HepG2 (cell line): ENCODE results near the gene COX4I1. TPM values are rescaled to one million over a fixed set of nuclear protein-coding genes. Genes with fewer than 3 reads are reported as not detected.

ENCODE experiments used
- ELF4 ChIP-seq: sonication (generic); formaldehyde crosslinking; IDR thresholded peaks from 2 replicates; pipeline ENCODE4 v1.5.0; 2020; ENCODE audit warnings: missing genetic modification reagents, mild to moderate bottlenecking, moderate library complexity, borderline replicate concordance
- EP300 ChIP-seq, 3 experiments: sonication (generic) in 1 of 3; formaldehyde crosslinking in 1 of 3; IDR thresholded peaks; 2 replicates each; pipeline versions ENCODE4 v1.5.1 to v1.6.1; 2011 to 2020; ENCODE audit warnings: low read depth in 2 of 3, low read length in 2 of 3, borderline replicate concordance in 1 of 3, improper control_type of control experiment in 1 of 3, mild to moderate bottlenecking in 1 of 3, missing genetic modification reagents in 1 of 3, moderate library complexity in 1 of 3
- ESRRA ChIP-seq: sonication (generic); formaldehyde crosslinking; IDR thresholded peaks from 2 replicates; pipeline ENCODE4 v1.5.1; 2020; ENCODE audit warnings: mild to moderate bottlenecking, low read depth, missing genetic modification reagents
- MAFF ChIP-seq: IDR thresholded peaks from 2 replicates; pipeline ENCODE4 v1.6.1; 2011; ENCODE audit warnings: low read depth, low read length, improper control_type of control experiment
- MAFK ChIP-seq, 2 experiments: IDR thresholded peaks in 1 of 2; conservative IDR thresholded peaks in 1 of 2; 2 replicates each; pipeline ENCODE4 v1.6.1; 2011; ENCODE audit warnings: improper control_type of control experiment in 2 of 2, low read length in 2 of 2
- NR2C2 ChIP-seq: sonication (generic); formaldehyde crosslinking; IDR thresholded peaks from 2 replicates; pipeline ENCODE4 v1.4.0; 2020; ENCODE audit warnings: missing genetic modification reagents, mild to moderate bottlenecking, moderate library complexity, borderline replicate concordance
- PAX8 ChIP-seq: sonication (generic); formaldehyde crosslinking; IDR thresholded peaks from 2 replicates; pipeline ENCODE4 v1.8.0; 2022; ENCODE audit warnings: mild to moderate bottlenecking, missing genetic modification reagents, borderline replicate concordance
- POGK ChIP-seq: sonication (generic); formaldehyde crosslinking; conservative IDR thresholded peaks from 2 replicates; pipeline ENCODE4 v1.8.0; 2022; ENCODE audit warnings: mild to moderate bottlenecking, moderate library complexity, missing genetic modification reagents
- RARA ChIP-seq: IDR thresholded peaks from 2 replicates; pipeline ENCODE4 v1.6.1; 2016; ENCODE audit warnings: missing genetic modification reagents, missing compliant biosample characterization
- RBFOX2 ChIP-seq: fragments of 200-400 bp; formaldehyde crosslinking; IDR thresholded peaks from 2 replicates; pipeline ENCODE4 v1.6.1; 2017; ENCODE audit warnings: low read depth, mild to moderate bottlenecking, low read length
- SOX6 ChIP-seq, 2 experiments: fragments of 450-650 bp in 1 of 2; sonication (generic) in 1 of 2; formaldehyde crosslinking in 1 of 2; IDR thresholded peaks; 2 replicates each; pipeline versions ENCODE4 v1.4.0 to v1.6.1; 2017 to 2020; ENCODE audit warnings: antibody characterized with exemption in 1 of 2, mild to moderate bottlenecking in 1 of 2, missing genetic modification reagents in 1 of 2
- SSRP1 ChIP-seq: IDR thresholded peaks from 2 replicates; pipeline ENCODE4 v1.6.1; 2016; ENCODE audit warnings: control low read depth
- UBTF ChIP-seq: sonication (generic); formaldehyde crosslinking; IDR thresholded peaks from 2 replicates; pipeline ENCODE4 v1.4.0; 2020; ENCODE audit warnings: mild to moderate bottlenecking, missing genetic modification reagents
- ZBTB26 ChIP-seq: IDR thresholded peaks from 2 replicates; pipeline ENCODE4 v1.6.1; 2016; ENCODE audit warnings: missing compliant biosample characterization, missing genetic modification reagents, borderline replicate concordance
- ZC3H4 ChIP-seq: sonication (generic); formaldehyde crosslinking; IDR thresholded peaks from 2 replicates; pipeline ENCODE4 v1.4.0; 2020; ENCODE audit warnings: missing genetic modification reagents, borderline replicate concordance
- ZNF160 ChIP-seq: sonication (generic); formaldehyde crosslinking; IDR thresholded peaks from 2 replicates; pipeline ENCODE4 v1.8.0; 2022; ENCODE audit warnings: mild to moderate bottlenecking, inconsistent platforms, missing genetic modification reagents
- ZNF589 ChIP-seq: sonication (generic); formaldehyde crosslinking; conservative IDR thresholded peaks from 2 replicates; pipeline ENCODE4 v1.8.0; 2022; ENCODE audit warnings: mild to moderate bottlenecking, moderate library complexity, missing genetic modification reagents
- ZNF776 ChIP-seq: sonication (generic); formaldehyde crosslinking; IDR thresholded peaks from 2 replicates; pipeline ENCODE4 v1.4.0; 2020; ENCODE audit warnings: mild to moderate bottlenecking, missing genetic modification reagents
- ZSCAN22 ChIP-seq: sonication (generic); formaldehyde crosslinking; IDR thresholded peaks from 2 replicates; pipeline ENCODE4 v1.4.0; 2020; ENCODE audit warnings: mild to moderate bottlenecking, missing genetic modification reagents
- polyA plus RNA-seq, 8 experiments: library from polyadenylated mRNA; depleted of rRNA in 3 of 8; stranded (reverse) in 7 of 8; unstranded in 1 of 8; fragments of >200 nt; fragmentation: Illumina TruSeq in 4 of 8; extraction: Trizol in 4 of 8; gene quantifications; 2 replicates each; pipeline versions ENCODE4 v1.2.1 to v1.2.3, GENCODE V29; 2011 to 2016; ENCODE audit warnings: low read depth in 4 of 8, missing spikeins in 1 of 8, mixed read lengths in 1 of 8; ENCODE audit not compliant: insufficient read depth in 1 of 8
- total RNA-seq, 5 experiments: library from RNA; depleted of rRNA; stranded (reverse); fragments of >200 nt; fragmentation: Illumina TruSeq; extraction: Trizol; gene quantifications; 2 replicates each; pipeline ENCODE4 v1.2.3, GENCODE V29; 2016; ENCODE audit warnings: low read depth in 1 of 5

COX4I1 gene
- total and polyA plus RNA-seq, 2 of the 13 experiments (the other 11 are each of a cell fraction or from before 2014, with no cell fraction given), result 658 to 902 TPM

- no peak for TF ChIP-seq SOX6 (IDR thresholded peaks at IDR 0.05)
- peak; percentile 75 for TF ChIP-seq SOX6 (CRISPR knock-in tag; IDR thresholded peaks at IDR 0.05)
- no peak for TF ChIP-seq ZNF589 (CRISPR knock-in tag)
- 0 out of 2 replicates have a peak, but pooled peaks have one; percentile 30 for TF ChIP-seq SSRP1 (CRISPR knock-in tag)
- peak; percentile 37; the same call in 1 of the 2 replicates for TF ChIP-seq UBTF (CRISPR knock-in tag)
- TF ChIP-seq POGK, result 0 out of 2 replicates have a peak, but pooled peaks have one; percentile 37
- TF ChIP-seq MAFF, result no peak
- no peak for TF ChIP-seq ZNF160 (CRISPR knock-in tag)
- TF ChIP-seq ELF4, result no peak
- TF ChIP-seq ESRRA (CRISPR knock-in tag), result peak; percentile 84
- TF ChIP-seq ZNF776, result no peak
- TF ChIP-seq RBFOX2, result no peak
- no peak for TF ChIP-seq PAX8 (CRISPR knock-in tag)
- TF ChIP-seq MAFK (conservative IDR thresholded peaks at IDR 0.05 in 1 of 2, IDR thresholded peaks at IDR 0.05 in 1 of 2; ENCODE audit: low read length in 2 of 2), result no peak
- no peak for TF ChIP-seq ZSCAN22 (CRISPR knock-in tag)
- peak in 1 of 2 experiments; percentile 42; a peak in 2 of 4 replicates for TF ChIP-seq EP300 (IDR thresholded peaks at IDR 0.05; ENCODE audit: low read depth in 2 of 2, low read length in 2 of 2)
- TF ChIP-seq EP300 (CRISPR knock-in tag; IDR thresholded peaks at IDR 0.05; ENCODE audit: borderline replicate concordance), result no peak
- peak; percentile 88 for TF ChIP-seq NR2C2 (CRISPR knock-in tag)
- TF ChIP-seq ZBTB26 (CRISPR knock-in tag), result peak; percentile 61; the same call in 1 of the 2 replicates
- 0 out of 2 replicates have a peak, but pooled peaks have one; percentile 21 for TF ChIP-seq RARA
- no peak for TF ChIP-seq ZC3H4
Measured at GRCh38 chr16:85850344-85850880, 50.9 kb downstream of the COX4I1 start (continued).
